Measurements from ENCODE around the gene APRT.

DNA sequence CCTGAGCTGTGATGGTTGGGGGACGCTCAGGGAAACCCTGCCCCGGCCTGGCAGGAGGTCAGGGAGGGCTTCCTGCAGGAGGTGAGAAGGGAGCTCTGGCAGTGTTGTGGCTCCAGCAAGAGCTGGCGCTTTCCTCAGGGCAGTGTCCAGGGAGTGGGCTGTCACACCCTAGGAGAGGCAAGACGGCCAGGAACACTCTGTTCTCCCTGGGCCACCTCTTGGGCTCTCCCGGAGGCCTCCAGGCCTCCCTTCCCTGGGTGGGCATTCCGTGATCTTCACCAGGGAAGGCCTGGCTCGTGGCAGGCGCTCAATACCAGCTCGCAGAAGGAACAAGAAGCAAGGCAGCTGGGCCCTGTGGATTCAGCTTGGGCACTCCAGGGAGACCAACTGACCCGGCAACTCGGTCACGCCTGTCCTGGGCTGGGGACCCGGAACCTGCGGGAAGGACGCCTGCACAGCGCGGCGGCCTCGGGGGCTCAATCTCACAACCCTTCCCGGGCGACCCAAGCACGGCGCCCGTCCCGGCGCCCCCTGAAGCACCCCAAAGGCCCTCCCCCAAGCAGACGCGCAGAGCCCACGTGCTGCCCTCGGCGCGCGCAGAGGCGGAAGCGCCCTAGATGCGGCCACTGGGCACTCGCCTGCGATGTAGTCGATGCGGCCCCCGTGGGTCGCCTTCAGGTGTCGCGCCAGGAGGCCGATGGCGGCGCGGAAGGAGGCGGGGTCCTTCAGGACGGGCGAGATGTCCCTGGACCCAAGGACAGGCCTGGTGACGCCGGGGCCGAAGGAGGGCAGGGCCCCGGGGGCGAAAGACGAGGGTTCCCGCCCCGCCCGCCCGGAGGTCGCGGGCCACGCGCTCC lies 588 bp downstream of the APRT start:
- TF ChIP-seq, protein P1, sequence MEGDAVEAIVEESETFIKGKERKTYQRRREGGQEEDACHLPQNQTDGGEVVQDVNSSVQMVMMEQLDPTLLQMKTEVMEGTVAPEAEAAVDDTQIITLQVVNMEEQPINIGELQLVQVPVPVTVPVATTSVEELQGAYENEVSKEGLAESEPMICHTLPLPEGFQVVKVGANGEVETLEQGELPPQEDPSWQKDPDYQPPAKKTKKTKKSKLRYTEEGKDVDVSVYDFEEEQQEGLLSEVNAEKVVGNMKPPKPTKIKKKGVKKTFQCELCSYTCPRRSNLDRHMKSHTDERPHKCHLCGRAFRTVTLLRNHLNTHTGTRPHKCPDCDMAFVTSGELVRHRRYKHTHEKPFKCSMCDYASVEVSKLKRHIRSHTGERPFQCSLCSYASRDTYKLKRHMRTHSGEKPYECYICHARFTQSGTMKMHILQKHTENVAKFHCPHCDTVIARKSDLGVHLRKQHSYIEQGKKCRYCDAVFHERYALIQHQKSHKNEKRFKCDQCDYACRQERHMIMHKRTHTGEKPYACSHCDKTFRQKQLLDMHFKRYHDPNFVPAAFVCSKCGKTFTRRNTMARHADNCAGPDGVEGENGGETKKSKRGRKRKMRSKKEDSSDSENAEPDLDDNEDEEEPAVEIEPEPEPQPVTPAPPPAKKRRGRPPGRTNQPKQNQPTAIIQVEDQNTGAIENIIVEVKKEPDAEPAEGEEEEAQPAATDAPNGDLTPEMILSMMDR (IDR thresholded peaks at IDR 0.05) = no peak
- TF ChIP-seq POLR2A (IDR thresholded peaks at IDR 0.05; ENCODE audit: low read depth) (peak; percentile 73), POLR2AphosphoS5 (IDR thresholded peaks at IDR 0.05) (peak; percentile 52 to 97)

All from esophagus muscularis mucosa (tissue), 3 donors.